GM19035 (cell line): Measurements from ENCODE around the gene TEDC1.

ENCODE experiments used
- ATAC-seq: cut with Tn5 transposase; IDR thresholded peaks from one replicate; pipeline ENCODE4 v1.9.1; 2021; ENCODE audit not compliant: unreplicated experiment

Gene TEDC1

GRCh38 chr14:105456736-105457617 is 34.1 kb upstream of the TEDC1 start:
- no peak for ATAC-seq

- ATAC-seq: no peak
Measured at GRCh38 chr14:105458010-105458409, 33.0 kb upstream of the TEDC1 start.

- ATAC-seq: no peak
Measured at GRCh38 chr14:105458571-105458970, 32.5 kb upstream of the TEDC1 start.

- ATAC-seq: no peak
Measured at GRCh38 chr14:105460116-105460515, 30.9 kb upstream of the TEDC1 start.

GRCh38 chr14:105460616-105461015 is 30.4 kb upstream of the TEDC1 start:
- ATAC-seq: no peak

GRCh38 chr14:105461903-105462302 is 29.1 kb upstream of the TEDC1 start:
- no peak for ATAC-seq

GRCh38 chr14:105464501-105464900 is 26.5 kb upstream of the TEDC1 start:
- ATAC-seq: no peak

- ATAC-seq: no peak
Measured at GRCh38 chr14:105465209-105466031, 25.6 kb upstream of the TEDC1 start.

GRCh38 chr14:105466531-105467248 is 24.4 kb upstream of the TEDC1 start:
- ATAC-seq: no peak

- no peak for ATAC-seq
Measured at GRCh38 chr14:105467249-105467941, 23.7 kb upstream of the TEDC1 start.

GRCh38 chr14:105467942-105468471 is 23.0 kb upstream of the TEDC1 start:
- ATAC-seq: no peak

- no peak for ATAC-seq
Measured at GRCh38 chr14:105468621-105469241, 22.3 kb upstream of the TEDC1 start.

- ATAC-seq: no peak
Measured at GRCh38 chr14:105469456-105470349, 21.3 kb upstream of the TEDC1 start.

- ATAC-seq: no peak
Measured at GRCh38 chr14:105470350-105471296, 20.4 kb upstream of the TEDC1 start.

GRCh38 chr14:105471297-105471821 is 19.7 kb upstream of the TEDC1 start:
- ATAC-seq: no peak

- ATAC-seq: no peak
Measured at GRCh38 chr14:105471823-105472485, 19.1 kb upstream of the TEDC1 start.

GRCh38 chr14:105472486-105472991 is 18.5 kb upstream of the TEDC1 start:
- no peak for ATAC-seq
